Neuron (in vitro differentiated cells): Measurements from ENCODE around the gene C5orf24.
"Not testable (repeated sequence)": the region's sequence is repeated elsewhere in the genome, so short reads cannot be mapped to it uniquely, and the experiment has no call there.

ENCODE experiments used
- H2AFZ ChIP-seq: one replicate; pipeline ENCODE4 v1.6.1; 2013; ENCODE audit warnings: low read depth, mild to moderate bottlenecking, inconsistent platforms, low read length, moderate library complexity
- H3K27me3 ChIP-seq: one replicate; pipeline ENCODE4 v1.6.1; 2013; ENCODE audit warnings: low read length; ENCODE audit not compliant: insufficient read depth
- H3K36me3 ChIP-seq: one replicate; pipeline ENCODE4 v1.6.1; 2013; ENCODE audit warnings: low read length; ENCODE audit not compliant: insufficient read depth
- H3K4me1 ChIP-seq: one replicate; pipeline ENCODE4 v1.6.1; 2013; ENCODE audit warnings: low read length; ENCODE audit not compliant: insufficient read depth
- H3K4me3 ChIP-seq: 2 replicates; pipeline ENCODE4 v1.5.1; 2013; ENCODE audit warnings: mild to moderate bottlenecking, low read length, moderate library complexity
- H3K9me3 ChIP-seq: one replicate; pipeline ENCODE4 v1.6.1; 2013; ENCODE audit warnings: low read length

C5orf24 gene

GRCh38 chr5:134874831-134875655 lies 29.3 kb downstream of the C5orf24 start:
- Histone ChIP-seq H3K4me3 (peak overlapping the region; percentile 76), H3K27me3 (no peaks in the 10 kb centered on the region), H2AFZ (peak overlapping the region; percentile 89), H3K9me3 (no peaks in the 10 kb centered on the region), H3K4me1 (peaks cover 8% of the 10 kb centered on the region), H3K36me3 (no peaks in the 10 kb centered on the region)

- Histone ChIP-seq H3K4me1 (peaks cover 8% of the 10 kb centered on the region), H3K27me3 (no peaks in the 10 kb centered on the region), H2AFZ (no peak overlapping the region), H3K4me3 (no peak overlapping the region), H3K36me3 (no peaks in the 10 kb centered on the region), H3K9me3 (no peaks in the 10 kb centered on the region)
Measured at GRCh38 chr5:134877159-134877558, 31.4 kb downstream of the C5orf24 start.

- Histone ChIP-seq H3K27me3 (no peaks in the 10 kb centered on the region), H3K4me3 (no peak overlapping the region), H3K4me1 (peaks cover 8% of the 10 kb centered on the region), H2AFZ (no peak overlapping the region), H3K36me3 (no peaks in the 10 kb centered on the region), H3K9me3 (no peaks in the 10 kb centered on the region)
Measured at GRCh38 chr5:134878403-134878802, 32.6 kb downstream of the C5orf24 start.

- Histone ChIP-seq H3K9me3 (no peaks in the 10 kb centered on the region), H3K27me3 (no peaks in the 10 kb centered on the region), H2AFZ (no peak overlapping the region), H3K36me3 (no peaks in the 10 kb centered on the region), H3K4me1 (peaks cover 8% of the 10 kb centered on the region), H3K4me3 (no peak overlapping the region)
Measured at GRCh38 chr5:134879456-134879855, 33.7 kb downstream of the C5orf24 start.

GRCh38 chr5:134880937-134881336 lies 35.2 kb downstream of the C5orf24 start:
- H3K4me3 ChIP-seq, H2AFZ ChIP-seq, H3K9me3 ChIP-seq, H3K4me1 ChIP-seq, H3K27me3 ChIP-seq, H3K36me3 ChIP-seq: not testable (repeated sequence)

GRCh38 chr5:134881711-134882110 lies 35.9 kb downstream of the C5orf24 start:
- H3K27me3 ChIP-seq: not testable (repeated sequence)

GRCh38 chr5:134887593-134888159 lies 41.9 kb downstream of the C5orf24 start:
- H3K4me3 ChIP-seq: no peak overlapping the region
- no peak overlapping the region for H2AFZ ChIP-seq
- no peaks in the 10 kb centered on the region for H3K27me3 ChIP-seq
- H3K4me1 ChIP-seq: no peaks in the 10 kb centered on the region
- H3K9me3 ChIP-seq: peaks cover 10% of the 10 kb centered on the region
- peaks cover 14% of the 10 kb centered on the region for H3K36me3 ChIP-seq

More at GRCh38 chr5:134881711-134882110, 35.9 kb downstream of the C5orf24 start:
- H3K36me3 ChIP-seq, H3K9me3 ChIP-seq, H3K4me1 ChIP-seq, H2AFZ ChIP-seq, H3K4me3 ChIP-seq: not testable (repeated sequence)

- Histone ChIP-seq H3K27me3 (no peaks in the 10 kb centered on the region), H3K4me1 (no peaks in the 10 kb centered on the region), H3K9me3 (peaks cover 10% of the 10 kb centered on the region), H2AFZ (no peak overlapping the region), H3K36me3 (peaks cover 22% of the 10 kb centered on the region), H3K4me3 (no peak overlapping the region)
Measured at GRCh38 chr5:134889335-134889734, 43.6 kb downstream of the C5orf24 start.

- peaks cover 10% of the 10 kb centered on the region for H3K9me3 ChIP-seq
- no peak overlapping the region for H3K4me3 ChIP-seq
- H3K4me1 ChIP-seq: no peaks in the 10 kb centered on the region
- H3K27me3 ChIP-seq: no peaks in the 10 kb centered on the region
- peaks cover 30% of the 10 kb centered on the region for H3K36me3 ChIP-seq
- no peak overlapping the region for H2AFZ ChIP-seq
Measured at GRCh38 chr5:134891473-134891872, 45.7 kb downstream of the C5orf24 start.

- Histone ChIP-seq H3K27me3 (no peaks in the 10 kb centered on the region), H3K4me3 (no peak overlapping the region), H3K4me1 (no peaks in the 10 kb centered on the region), H3K9me3 (peaks cover 10% of the 10 kb centered on the region), H2AFZ (no peak overlapping the region), H3K36me3 (peaks cover 30% of the 10 kb centered on the region)
Measured at GRCh38 chr5:134892282-134892681, 46.5 kb downstream of the C5orf24 start.

- Histone ChIP-seq H2AFZ (no peak overlapping the region), H3K9me3 (peaks cover 10% of the 10 kb centered on the region)
Measured at GRCh38 chr5:134892926-134893325, 47.2 kb downstream of the C5orf24 start.

GRCh38 chr5:134893748-134894505 lies 48.2 kb downstream of the C5orf24 start:
- H3K4me1 ChIP-seq: no peaks in the 10 kb centered on the region
- H3K9me3 ChIP-seq: peaks cover 8% of the 10 kb centered on the region
- H2AFZ ChIP-seq: no peak overlapping the region
- H3K27me3 ChIP-seq: no peaks in the 10 kb centered on the region
- no peak overlapping the region for H3K4me3 ChIP-seq
- peaks cover 26% of the 10 kb centered on the region for H3K36me3 ChIP-seq

More at GRCh38 chr5:134892926-134893325, 47.2 kb downstream of the C5orf24 start:
- Histone ChIP-seq H3K4me1 (no peaks in the 10 kb centered on the region), H3K27me3 (no peaks in the 10 kb centered on the region), H3K36me3 (peaks cover 27% of the 10 kb centered on the region), H3K4me3 (no peak overlapping the region)
